IMR-90 (cell line): ENCODE measurements around the gene KDM3B. TPM values are rescaled to one million over a fixed set of nuclear protein-coding genes. Genes with fewer than 3 reads are reported as not detected.

Source experiments
- ATAC-seq: fragments of 200-7000 bp; cut with Tn5 transposase; 2 replicates; pipeline ENCODE4 v1.9.1; 2020; ENCODE audit warnings: low read depth, mild to moderate bottlenecking, moderate library complexity
- BruUV-seq: library from RNA; stranded (reverse); fragments of 400-500 nt; replicated peaks from 2 replicates; lab custom pipeline; 2021; lab: Mats Ljungman, UMichigan
- CTCF ChIA-PET: fragments of 300-600 bp; formaldehyde crosslinking; extraction: SDS; loops from one replicate; lab custom pipeline; 2021; ENCODE audit warnings: antibody characterized with exemption; lab: Yijun Ruan, JAX
- POLR2A ChIA-PET: fragments of 300-600 bp; sonication (Branson Sonifier 250); formaldehyde crosslinking; loops from one replicate; lab custom pipeline; 2022; ENCODE audit warnings: antibody characterized with exemption; ENCODE audit not compliant: unreplicated experiment; lab: Charles Lee
- DNase-seq: peaks from one replicate; pipeline ENCODE4 v3.0.0; 2013
- H2AFZ ChIP-seq: replicated peaks from 2 replicates; pipeline ENCODE3; 2013; ENCODE audit warnings: low read length, mild to moderate bottlenecking; ENCODE audit not compliant: poor library complexity
- H2AK5ac ChIP-seq: 2 replicates; pipeline ENCODE4 v1.6.1; 2013; ENCODE audit warnings: low read depth, low read length, inconsistent platforms
- H2AK9ac ChIP-seq: replicated peaks from 2 replicates; pipeline ENCODE3; 2013; ENCODE audit warnings: mild to moderate bottlenecking, low read depth, low read length, moderate library complexity; ENCODE audit not compliant: poor library complexity
- H2BK120ac ChIP-seq: 2 replicates; pipeline ENCODE4 v1.6.1; 2013; ENCODE audit warnings: low read depth, low read length, inconsistent platforms
- H2BK15ac ChIP-seq: 3 replicates; pipeline ENCODE4 v1.6.1; 2013; ENCODE audit warnings: low read depth, low read length, inconsistent platforms
- H2BK20ac ChIP-seq: 2 replicates; pipeline ENCODE4 v1.6.1; 2013; ENCODE audit warnings: low read depth, mild to moderate bottlenecking, inconsistent platforms, low read length, moderate library complexity
- H2BK5ac ChIP-seq: 2 replicates; pipeline ENCODE4 v1.6.1; 2013; ENCODE audit warnings: mild to moderate bottlenecking, low read depth, low read length, inconsistent platforms; ENCODE audit not compliant: poor library complexity, severe bottlenecking
- H3K14ac ChIP-seq: replicated peaks from 2 replicates; pipeline ENCODE4 v1.6.1; 2013; ENCODE audit warnings: low read depth, low read length, inconsistent platforms
- H3K18ac ChIP-seq: 2 replicates; pipeline ENCODE4 v1.6.1; 2013; ENCODE audit warnings: low read depth, low read length, control low read depth
- H3K23ac ChIP-seq: 2 replicates; pipeline ENCODE4 v1.6.1; 2013; ENCODE audit warnings: low read depth, low read length, inconsistent platforms
- H3K27ac ChIP-seq: 2 replicates; pipeline ENCODE4 v1.5.1; 2013; ENCODE audit warnings: mild to moderate bottlenecking, control low read depth, low read length; ENCODE audit not compliant: insufficient read depth
- H3K27me3 ChIP-seq: 2 replicates; pipeline ENCODE4 v1.6.1; 2013; ENCODE audit warnings: low read length; ENCODE audit not compliant: control insufficient read depth, insufficient read depth
- H3K36me3 ChIP-seq: 2 replicates; pipeline ENCODE4 v1.6.1; 2013; ENCODE audit warnings: low read length, mixed read lengths; ENCODE audit not compliant: control insufficient read depth, insufficient read depth
- H3K4ac ChIP-seq: 2 replicates; pipeline ENCODE4 v1.6.1; 2013; ENCODE audit warnings: low read depth, low read length, inconsistent platforms
- H3K4me1 ChIP-seq: 2 replicates; pipeline ENCODE4 v1.6.1; 2013; ENCODE audit warnings: low read length, mixed read lengths; ENCODE audit not compliant: control insufficient read depth, insufficient read depth
- H3K4me2 ChIP-seq: 2 replicates; pipeline ENCODE4 v1.6.1; 2013; ENCODE audit warnings: low read depth, mild to moderate bottlenecking, control low read depth, low read length, moderate library complexity
- H3K4me3 ChIP-seq: 2 replicates; pipeline ENCODE4 v1.5.1; 2013; ENCODE audit warnings: low read depth, mild to moderate bottlenecking, control low read depth, low read length, moderate library complexity; ENCODE audit not compliant: insufficient read depth
- H3K56ac ChIP-seq: 2 replicates; pipeline ENCODE4 v1.6.1; 2013; ENCODE audit warnings: low read length, inconsistent platforms; ENCODE audit not compliant: insufficient read depth; ENCODE audit errors: extremely low read depth
- H3K79me1 ChIP-seq, 2 experiments: 2 replicates each; pipeline ENCODE4 v1.6.1; 2013; ENCODE audit warnings: low read length in 2 of 2, inconsistent platforms in 1 of 2, low read depth in 1 of 2
- H3K9ac ChIP-seq: 2 replicates; pipeline ENCODE4 v1.6.1; 2013; ENCODE audit warnings: low read depth, low read length, control low read depth
- H3K9me1 ChIP-seq: 2 replicates; pipeline ENCODE4 v1.6.1; 2013; ENCODE audit warnings: low read length, inconsistent platforms; ENCODE audit not compliant: insufficient read depth
- H3K9me3 ChIP-seq: 2 replicates; pipeline ENCODE4 v1.6.1; 2013; ENCODE audit warnings: low read length; ENCODE audit not compliant: control insufficient read depth, insufficient read depth
- H4K20me1 ChIP-seq: 2 replicates; pipeline ENCODE4 v1.6.1; 2013; ENCODE audit warnings: low read length, inconsistent platforms; ENCODE audit not compliant: insufficient read depth
- H4K5ac ChIP-seq: 2 replicates; pipeline ENCODE4 v1.6.1; 2013; ENCODE audit warnings: mild to moderate bottlenecking, low read depth, low read length, control low read depth
- H4K8ac ChIP-seq, 2 experiments: 2 replicates each; pipeline ENCODE4 v1.6.1; 2013; ENCODE audit warnings: low read depth in 2 of 2, low read length in 2 of 2, control low read depth in 1 of 2, inconsistent platforms in 1 of 2
- H4K91ac ChIP-seq: 2 replicates; pipeline ENCODE4 v1.6.1; 2013; ENCODE audit warnings: low read depth, low read length, inconsistent platforms; ENCODE audit not compliant: insufficient read depth
- CHD1 ChIP-seq: IDR thresholded peaks from 2 replicates; pipeline ENCODE4 v1.6.1; 2012; ENCODE audit warnings: low read depth, low read length, improper control_type of control experiment
- CTCF ChIP-seq: conservative IDR thresholded peaks from 2 replicates; pipeline ENCODE4 v1.5.1; 2012; ENCODE audit warnings: mild to moderate bottlenecking, low read depth, low read length, improper control_type of control experiment
- ELK1 ChIP-seq: fragments of 150-350 bp; IDR thresholded peaks from 2 replicates; pipeline ENCODE4 v1.6.1; 2016; ENCODE audit warnings: low read depth, mild to moderate bottlenecking, low read length, moderate library complexity, borderline replicate concordance
- FOS ChIP-seq: fragments of 150-350 bp; IDR thresholded peaks from 2 replicates; pipeline ENCODE4 v1.6.1; 2016; ENCODE audit warnings: low read depth, low read length
- MAFK ChIP-seq: IDR thresholded peaks from 2 replicates; pipeline ENCODE4 v1.6.1; 2012; ENCODE audit warnings: low read depth, low read length, improper control_type of control experiment
- MAZ ChIP-seq: IDR thresholded peaks from 2 replicates; pipeline ENCODE4 v1.6.1; 2012; ENCODE audit warnings: low read depth, mild to moderate bottlenecking, low read length, improper control_type of control experiment, moderate library complexity, borderline replicate concordance
- MXI1 ChIP-seq: IDR thresholded peaks from 2 replicates; pipeline ENCODE4 v1.6.1; 2012; ENCODE audit warnings: low read depth, mild to moderate bottlenecking, low read length, moderate library complexity, borderline replicate concordance
- NFE2L2 ChIP-seq: fragments of 150-350 bp; IDR thresholded peaks from 2 replicates; pipeline ENCODE4 v1.6.1; 2016; ENCODE audit warnings: low read depth, mild to moderate bottlenecking, low read length
- POLR2A ChIP-seq: IDR thresholded peaks from 2 replicates; pipeline ENCODE4 v1.6.1; 2012; ENCODE audit warnings: mild to moderate bottlenecking, low read depth, low read length
- RAD21 ChIP-seq: IDR thresholded peaks from 2 replicates; pipeline ENCODE4 v1.6.1; 2012; ENCODE audit warnings: low read length, improper control_type of control experiment
- RCOR1 ChIP-seq: IDR thresholded peaks from 2 replicates; pipeline ENCODE4 v1.6.1; 2012; ENCODE audit warnings: mild to moderate bottlenecking, low read length, improper control_type of control experiment; ENCODE audit not compliant: insufficient replicate concordance
- RFX5 ChIP-seq: IDR thresholded peaks from 2 replicates; pipeline ENCODE4 v1.8.0; 2012; ENCODE audit warnings: low read depth, mild to moderate bottlenecking, low read length, moderate library complexity
- WGBS, 2 experiments: methylation state at CpG; one replicate each; pipeline versions ENCODE4 v1.1.5 to v1.1.7; 2013; ENCODE audit warnings: missing lambda C conversion rate in 2 of 2; ENCODE audit not compliant: insufficient read length in 1 of 2; ENCODE audit errors: extremely low coverage in 2 of 2; 5-methylcytosine and 5-hydroxymethylcytosine counted together
- dilution Hi-C: fragments of 300-500 bp; cut with HindIII; formaldehyde crosslinking; loops from one replicate; pipeline ENCODE4 v1.14.3; 2018; ENCODE audit warnings: low sequenced_read_pairs; ENCODE audit not compliant: unreplicated experiment
- in situ Hi-C: fragments of 300-500 bp; cut with MboI; formaldehyde crosslinking; loops from 3 replicates; pipeline ENCODE4 v1.14.3; 2019; ENCODE audit warnings: low sequenced_read_pairs, inconsistent platforms, mixed read lengths
- intact Hi-C: fragments of 100-400 bp; cut with micrococcal nuclease; formaldehyde crosslinking; loops from 2 replicates; pipeline ENCODE4 v1.10.0; 2022
- polyA plus RNA-seq, 3 experiments: library from polyadenylated mRNA; depleted of rRNA; stranded (reverse); fragments of >200 nt; gene quantifications; 2 replicates each; pipeline ENCODE4 v1.2.3, GENCODE V29; 2012; ENCODE audit warnings: low replicate concordance in 1 of 3
- total RNA-seq: library from RNA; depleted of rRNA; stranded (reverse); fragments of >200 nt; gene quantifications from 2 replicates; pipeline ENCODE4 v1.2.3, GENCODE V29; 2012

KDM3B gene
- total and polyA plus RNA-seq, 2 of the 4 experiments (the other 2 are of a cell fraction) = 19.4 to 35.8 TPM

- Histone ChIP-seq H3K9me3 (no peaks in the 10 kb centered on the region), H2BK120ac (no peak overlapping the region), H3K4me2 (no peak overlapping the region), H2AK5ac (no peak overlapping the region), H4K91ac (no peak overlapping the region), H4K20me1 (no peaks in the 10 kb centered on the region), H4K8ac (no peak overlapping the region), H2BK5ac (no peak overlapping the region), H3K18ac (no peak overlapping the region), H2AK9ac (peak overlapping the region; percentile 65), H3K56ac (no peak overlapping the region), H3K4me1 (no peaks in the 10 kb centered on the region), H3K36me3 (peaks cover 39% of the 10 kb centered on the region), H3K4me3 (no peak overlapping the region), H3K9ac (no peak overlapping the region), H3K27ac (no peak overlapping the region), H3K27me3 (no peaks in the 10 kb centered on the region), H3K79me1 (peaks cover 0 to 4% of the 10 kb centered on the region in 2 experiments; a peak in 1 of 4 replicates), H3K14ac (no peak overlapping the region), H4K5ac (no peak overlapping the region), H2BK15ac (no peak overlapping the region), H2BK20ac (no peak overlapping the region), H3K4ac (no peak overlapping the region), H3K23ac (no peak overlapping the region), H2AFZ (no peak overlapping the region), H3K9me1 (0 out of 2 replicates have a peak, but pooled peaks cover 4% of the 10 kb centered on the region)
- dilution Hi-C loops (no loop called here), intact Hi-C loops (no loop called here), in situ Hi-C loops (no loop called here)
- POLR2A ChIA-PET = no interaction called here
- no peak for ATAC-seq
- BruUV-seq = no TSS peak
- no peak for DNase-seq
- 97% methylated on average over 6 of the region's 8 CpGs; no CpG with 5 or more reads in 1 of the 2 experiments for WGBS, 2 experiments
- TF ChIP-seq ELK1 (no peak), CHD1 (no peak), POLR2A (no peak), RFX5 (no peak), MAFK (no peak), FOS (no peak), RCOR1 (no peak), NFE2L2 (no peak), RAD21 (no peak), MXI1 (no peak), MAZ (no peak), CTCF (no peak)
- CTCF ChIA-PET = interaction anchor here (0.6 to 1.0 kb wide), 3 partner anchors 16 to 42 kb away, joined by 3 read pairs; partner anchors contain the start of gene KDM3B
Observed at GRCh38 chr5:138382347-138382746, 29.9 kb downstream of the KDM3B start.
